ENCODE results near the gene ZNF225. TPM values are rescaled to one million over a fixed set of nuclear protein-coding genes. Genes with fewer than 3 reads are reported as not detected.
"Not testable (repeated sequence)": the region's sequence is repeated elsewhere in the genome, so short reads cannot be mapped to it uniquely, and the experiment has no call there.

Gene ZNF225
- total and polyA plus RNA-seq, 4 experiments from 2014 or later: 0.98 to 13.9 (median 6.7) TPM

DNA sequence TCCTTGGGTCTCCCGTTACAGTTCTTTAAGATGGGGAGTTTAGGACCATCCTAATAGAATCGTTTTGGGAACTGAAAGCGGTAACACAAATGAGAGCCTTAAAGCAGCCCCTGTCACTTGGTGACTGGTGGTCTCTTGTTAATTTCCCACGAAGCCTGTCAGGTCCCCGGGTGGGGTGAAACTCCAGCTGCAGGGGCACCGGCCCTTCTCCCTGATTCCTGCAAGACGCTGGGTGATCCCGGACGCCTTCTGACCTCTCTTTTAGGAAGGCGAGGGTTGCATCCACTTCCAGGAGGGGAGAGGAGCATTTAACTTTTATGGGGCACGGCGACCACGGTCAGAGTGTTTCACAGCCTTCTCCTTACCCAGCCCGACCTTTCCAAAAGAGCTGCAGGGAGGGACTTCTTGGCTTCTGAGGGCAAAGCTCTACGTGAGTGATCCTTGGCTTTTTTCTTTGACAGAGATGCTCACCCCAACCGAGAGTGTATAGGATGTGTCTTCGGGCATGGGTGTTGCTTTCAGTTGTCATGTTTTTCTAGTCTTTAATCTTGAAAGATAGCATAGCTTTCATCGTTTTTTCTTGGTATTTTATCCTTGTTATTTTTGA, 688 bp downstream of the ZNF225 start:
- H3K4me1 ChIP-seq (ENCODE audit: insufficient read depth, low read length): peaks cover 19% of the 10 kb centered on the region
- ChIA-PET POLR2A (ENCODE audit: partially characterized antibody) (interaction anchor here (0.9 to 3.3 kb wide), 4 partner anchors 19 to 94 kb away, joined by 4 to 24 read pairs (median 5); partner anchors contain the start of genes ZNF224 and ZNF226), CTCF (ENCODE audit: partially characterized antibody) (interaction anchor here (1.0 kb wide), 1 partner anchor 19 kb away, joined by 3 read pairs; the partner anchor contains the start of gene ZNF224)
- intact Hi-C loops (cut with micrococcal nuclease): loop anchor here (1.0 kb wide), 8 partner anchors 20 to 190 kb away; partner anchors contain the start of genes ZNF224, ZNF226, ZNF227 and ZNF230
- peaks cover 2 to 29% (median 23%) of the 10 kb centered on the region in 8 donors for H3K9me3 Mint-ChIP-seq
- peak overlapping the region; percentile 30 for H3K27ac ChIP-seq (ENCODE audit: low read depth, low read length)
- H3K36me3 Mint-ChIP-seq: peaks cover 26 to 52% of the 10 kb centered on the region in 2 donors
- peak overlapping the region; percentile 75 to 98 (median 94) for H3K27ac Mint-ChIP-seq
- H3K27me3 ChIP-seq (ENCODE audit: insufficient read depth, low read length): no peaks in the 10 kb centered on the region
- peaks cover 9 to 40% (median 23%) of the 10 kb centered on the region in 4 donors for H3K4me1 Mint-ChIP-seq
- peak overlapping the region; percentile 92 to 96 for H3K4me3 ChIP-seq (ENCODE audit: low read length in 2 of 2)
- no peaks in the 10 kb centered on the region for H3K27me3 Mint-ChIP-seq
- peaks cover 0 to 6% of the 10 kb centered on the region in 2 donors for H3K9me3 ChIP-seq (ENCODE audit: control insufficient read depth in 1 of 2, low read length in 2 of 2)
- peak overlapping the region; percentile 96 to 100 (median 99) for H3K4me3 Mint-ChIP-seq
- peaks cover 5% of the 10 kb centered on the region for H3K36me3 ChIP-seq (ENCODE audit: insufficient read depth, low read length)
- no peak for DNase-seq

DNA sequence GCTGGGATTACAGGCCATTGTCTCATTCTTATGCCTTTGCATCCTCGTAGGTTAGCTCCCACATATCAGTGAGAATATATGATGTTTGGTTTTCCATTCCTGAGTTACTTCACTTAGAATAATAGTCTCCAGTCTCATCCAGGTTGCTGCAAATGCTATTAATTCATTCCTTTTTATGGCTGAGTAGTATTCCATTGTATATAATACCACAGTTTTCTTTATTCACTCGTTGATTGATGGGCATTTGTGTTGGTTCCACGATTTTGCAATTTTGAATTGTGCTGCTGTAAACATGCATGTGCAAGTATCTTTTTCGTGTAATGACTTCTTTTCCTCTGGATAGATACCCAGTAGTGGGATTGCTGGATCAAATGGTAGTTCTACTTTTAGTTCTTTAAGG, 8.0 kb downstream of the ZNF225 start:
- CTCF ChIA-PET (ENCODE audit: partially characterized antibody); H3K9me3 ChIP-seq (ENCODE audit: control insufficient read depth in 1 of 2, low read length in 2 of 2); H3K4me3 Mint-ChIP-seq; H3K27ac ChIP-seq (ENCODE audit: low read depth, low read length); DNase-seq; H3K27ac Mint-ChIP-seq; H3K27me3 ChIP-seq (ENCODE audit: insufficient read depth, low read length); H3K4me1 ChIP-seq (ENCODE audit: insufficient read depth, low read length); intact Hi-C loops (cut with micrococcal nuclease); H3K27me3 Mint-ChIP-seq; H3K4me3 ChIP-seq (ENCODE audit: low read length in 2 of 2); POLR2A ChIA-PET (ENCODE audit: partially characterized antibody): not testable (repeated sequence)
- Mint-ChIP-seq H3K9me3 (peaks cover 0 to 64% (median 53%) of the 10 kb centered on the region in 8 donors), H3K36me3 (peaks cover 86 to 91% of the 10 kb centered on the region in 2 donors), H3K4me1 (peaks cover 0 to 12% (median 7%) of the 10 kb centered on the region in 4 donors)
- peaks cover 20% of the 10 kb centered on the region for H3K36me3 ChIP-seq (ENCODE audit: insufficient read depth, low read length)

DNA sequence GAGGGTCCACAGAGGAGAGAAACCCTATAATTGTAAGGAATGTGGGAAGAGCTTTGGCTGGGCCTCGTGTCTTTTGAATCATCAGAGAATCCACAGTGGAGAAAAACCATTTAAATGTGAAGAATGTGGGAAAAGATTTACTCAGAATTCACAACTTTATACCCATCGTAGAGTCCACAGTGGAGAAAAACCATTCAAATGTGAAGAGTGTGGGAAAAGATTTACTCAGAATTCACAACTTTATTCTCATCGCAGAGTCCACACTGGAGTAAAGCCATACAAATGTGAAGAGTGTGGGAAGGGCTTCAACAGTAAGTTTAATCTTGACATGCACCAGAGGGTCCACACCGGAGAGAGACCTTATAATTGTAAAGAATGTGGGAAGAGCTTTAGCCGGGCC, 18.8 kb downstream of the ZNF225 start:
- peaks cover 0 to 1% (median 0%) of the 10 kb centered on the region in 4 donors for H3K4me1 Mint-ChIP-seq
- H3K27ac ChIP-seq (ENCODE audit: low read depth, low read length): no peak overlapping the region
- DNase-seq: no peak
- CTCF ChIA-PET (ENCODE audit: partially characterized antibody): no interaction called here
- peaks cover 12% of the 10 kb centered on the region for H3K36me3 ChIP-seq (ENCODE audit: insufficient read depth, low read length)
- POLR2A ChIA-PET (ENCODE audit: partially characterized antibody): interaction anchor here (1.5 kb wide), 1 partner anchor 19 kb away, joined by 5 read pairs; the partner anchor contains the start of gene ZNF225
- H3K27me3 Mint-ChIP-seq: no peaks in the 10 kb centered on the region
- H3K4me3 ChIP-seq (ENCODE audit: low read length in 2 of 2): no peak overlapping the region
- H3K9me3 Mint-ChIP-seq: peaks cover 0 to 64% (median 35%) of the 10 kb centered on the region in 8 donors
- H3K27ac Mint-ChIP-seq: no peak overlapping the region
- no peaks in the 10 kb centered on the region for H3K4me1 ChIP-seq (ENCODE audit: insufficient read depth, low read length)
- H3K4me3 Mint-ChIP-seq: no peak overlapping the region
- peaks cover 0 to 17% of the 10 kb centered on the region in 2 donors for H3K9me3 ChIP-seq (ENCODE audit: control insufficient read depth in 1 of 2, low read length in 2 of 2)
- H3K27me3 ChIP-seq (ENCODE audit: insufficient read depth, low read length): no peaks in the 10 kb centered on the region
- intact Hi-C loops (cut with micrococcal nuclease): no loop called here
- peaks cover 12 to 39% of the 10 kb centered on the region in 2 donors for H3K36me3 Mint-ChIP-seq

DNA sequence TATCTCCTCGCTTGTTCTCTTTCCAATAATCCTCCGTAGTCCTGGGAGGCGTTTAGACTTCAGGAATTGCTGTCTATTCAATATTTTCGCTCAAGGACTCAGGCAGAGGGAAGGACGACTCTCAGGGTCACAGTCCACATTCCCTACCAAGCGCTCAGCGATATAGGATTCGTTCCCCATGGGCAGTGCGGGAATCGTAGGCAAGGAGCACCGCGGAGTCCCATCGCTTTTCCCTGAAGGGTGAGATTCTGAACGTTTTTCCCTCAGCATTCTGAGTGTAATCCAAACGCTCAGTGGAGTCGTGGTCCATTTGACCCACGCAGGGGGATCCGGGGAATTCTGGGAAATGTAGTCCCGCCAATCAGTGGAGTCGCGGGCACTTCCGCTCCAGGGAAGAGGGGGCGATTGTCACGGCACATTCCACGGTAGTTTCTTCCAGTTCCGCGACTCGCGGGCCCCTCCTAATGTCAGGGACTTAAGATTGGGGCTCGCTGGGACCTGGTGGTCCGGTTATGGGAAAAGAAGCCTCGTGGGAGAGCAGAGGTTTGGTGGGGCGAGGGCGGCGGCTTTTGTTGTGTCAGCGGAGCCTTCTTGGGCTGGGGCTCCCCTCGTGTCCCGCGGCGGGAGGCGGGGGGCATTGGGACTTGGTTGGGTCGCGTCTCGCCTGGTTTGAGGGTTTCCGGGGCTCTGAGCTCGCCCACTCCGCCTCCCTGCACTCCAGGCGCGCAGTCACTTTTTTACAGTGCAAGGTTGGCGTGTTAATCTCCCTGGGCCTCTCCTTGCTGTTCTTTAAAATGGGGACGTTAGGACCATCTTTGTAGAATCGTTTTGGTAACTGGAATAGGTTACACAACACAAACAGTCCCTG, 28.2 kb downstream of the ZNF225 start, which contains the start of gene ZNF234:
TSS of gene ZNF234 (plus strand) at position 364 of the 868 bp plus-strand sequence. CDS start 3,079 bp downstream, outside the sequence.
- Histone ChIP-seq H3K4me1 (ENCODE audit: insufficient read depth, low read length) (peaks cover 15% of the 10 kb centered on the region), H3K27me3 (ENCODE audit: insufficient read depth, low read length) (no peaks in the 10 kb centered on the region), H3K4me3 (ENCODE audit: low read length in 2 of 2) (peak within 1 kb of the TSS; percentile 90 to 97), H3K36me3 (ENCODE audit: insufficient read depth, low read length) (peaks cover 21% of the 10 kb centered on the region), H3K27ac (ENCODE audit: low read depth, low read length) (peak within 1 kb of the TSS; percentile 48), H3K9me3 (ENCODE audit: control insufficient read depth in 1 of 2, low read length in 2 of 2) (no peaks in the 10 kb centered on the region)
- H3K4me1 Mint-ChIP-seq: peaks cover 7 to 32% (median 22%) of the 10 kb centered on the region in 4 donors
- intact Hi-C loops (cut with micrococcal nuclease): loop anchor here (1.0 kb wide), 4 partner anchors 24 to 139 kb away; partner anchors contain the start of genes ZNF224, ZNF225, ZNF226 and ZNF230
- no peaks in the 10 kb centered on the region for H3K27me3 Mint-ChIP-seq
- peak within 1 kb of the TSS; percentile 91 to 98 (median 95) for H3K4me3 Mint-ChIP-seq
- H3K36me3 Mint-ChIP-seq: peaks cover 32 to 39% of the 10 kb centered on the region in 2 donors
- peak; percentile 58 to 65 (median 64) for DNase-seq
- H3K27ac Mint-ChIP-seq: peak within 1 kb of the TSS; percentile 35 to 90 (median 89)
- CTCF ChIA-PET (ENCODE audit: partially characterized antibody): no interaction called here
- H3K9me3 Mint-ChIP-seq: peaks cover 0 to 20% (median 4%) of the 10 kb centered on the region in 8 donors
- POLR2A ChIA-PET (ENCODE audit: partially characterized antibody): interaction anchor here (1.4 to 3.3 kb wide), 2 partner anchors 24 to 163 kb away, joined by 4 to 20 read pairs; partner anchors contain the start of genes ZNF226 and ZNF235

DNA sequence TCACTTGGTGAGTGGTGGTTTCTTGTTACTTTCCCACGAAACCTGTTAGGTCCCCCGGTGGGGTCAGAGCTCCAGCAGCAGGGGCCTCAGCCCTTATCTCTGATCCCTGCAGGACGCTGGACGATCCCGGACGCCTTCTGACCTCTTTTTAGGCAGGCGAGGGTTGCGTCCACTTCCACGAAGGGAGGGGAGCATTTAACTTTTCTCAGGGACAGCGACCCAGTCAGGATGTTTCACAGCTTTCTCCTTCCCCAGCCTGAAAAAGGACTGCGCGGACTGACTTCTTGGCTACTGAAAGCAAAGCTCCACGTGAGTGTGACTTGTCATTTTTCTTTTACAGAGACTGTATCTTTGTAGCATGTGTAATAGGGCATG, 28.8 kb downstream of the ZNF225 start:
- Histone ChIP-seq H3K27me3 (ENCODE audit: insufficient read depth, low read length) (no peaks in the 10 kb centered on the region), H3K36me3 (ENCODE audit: insufficient read depth, low read length) (peaks cover 23% of the 10 kb centered on the region), H3K4me1 (ENCODE audit: insufficient read depth, low read length) (peaks cover 15% of the 10 kb centered on the region), H3K27ac (ENCODE audit: low read depth, low read length) (peak overlapping the region; percentile 48), H3K4me3 (ENCODE audit: low read length in 2 of 2) (peak overlapping the region; percentile 90 to 97), H3K9me3 (ENCODE audit: control insufficient read depth in 1 of 2, low read length in 2 of 2) (no peaks in the 10 kb centered on the region)
- peak overlapping the region; percentile 35 to 90 (median 89) for H3K27ac Mint-ChIP-seq
- peak overlapping the region; percentile 91 to 98 (median 95) for H3K4me3 Mint-ChIP-seq
- H3K36me3 Mint-ChIP-seq: peaks cover 33 to 40% of the 10 kb centered on the region in 2 donors
- ChIA-PET CTCF (ENCODE audit: partially characterized antibody) (no interaction called here), POLR2A (ENCODE audit: partially characterized antibody) (interaction anchor here (1.4 to 3.3 kb wide), 2 partner anchors 23 to 163 kb away, joined by 4 to 20 read pairs; partner anchors contain the start of genes ZNF226 and ZNF235)
- intact Hi-C loops (cut with micrococcal nuclease): no loop called here
- H3K4me1 Mint-ChIP-seq: peaks cover 7 to 32% (median 22%) of the 10 kb centered on the region in 4 donors
- H3K27me3 Mint-ChIP-seq: no peaks in the 10 kb centered on the region
- H3K9me3 Mint-ChIP-seq: peaks cover 0 to 20% (median 1%) of the 10 kb centered on the region in 8 donors
- no peak for DNase-seq

DNA sequence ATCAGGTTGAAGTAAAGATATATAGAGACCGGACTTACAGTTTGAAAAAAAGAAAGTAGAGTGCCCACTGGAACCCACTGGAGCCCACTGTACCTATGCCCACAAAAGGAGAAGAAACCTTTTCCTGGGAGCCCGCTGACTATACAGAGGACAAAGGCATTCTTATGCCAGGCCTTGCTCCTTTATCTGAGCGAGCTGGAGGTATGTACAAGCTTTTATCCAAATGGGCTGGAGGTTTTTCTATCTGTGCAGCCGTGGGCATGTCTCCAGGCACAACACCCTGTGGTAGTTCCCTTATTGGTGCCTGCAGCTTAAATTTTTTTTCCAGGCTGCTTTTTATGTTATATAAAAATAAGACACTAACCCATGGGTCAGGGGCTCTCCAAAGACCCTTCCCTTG, 36.6 kb downstream of the ZNF225 start:
- Mint-ChIP-seq H3K36me3 (peaks cover 88 to 90% of the 10 kb centered on the region in 2 donors), H3K4me3 (no peak overlapping the region), H3K9me3 (peaks cover 2 to 60% (median 35%) of the 10 kb centered on the region in 8 donors), H3K27ac (no peak overlapping the region), H3K4me1 (no peaks in the 10 kb centered on the region), H3K27me3 (no peaks in the 10 kb centered on the region)
- ChIA-PET CTCF (ENCODE audit: partially characterized antibody) (no interaction called here), POLR2A (ENCODE audit: partially characterized antibody) (interaction anchor here (2.3 kb wide), 1 partner anchor 15 kb away, joined by 5 read pairs; the partner anchor contains the start of gene ZNF226)
- Histone ChIP-seq H3K4me1 (ENCODE audit: insufficient read depth, low read length) (no peaks in the 10 kb centered on the region), H3K4me3 (ENCODE audit: low read length in 2 of 2) (no peak overlapping the region), H3K36me3 (ENCODE audit: insufficient read depth, low read length) (peaks cover 46% of the 10 kb centered on the region), H3K9me3 (ENCODE audit: control insufficient read depth in 1 of 2, low read length in 2 of 2) (peaks cover 0 to 17% of the 10 kb centered on the region in 2 donors), H3K27ac (ENCODE audit: low read depth, low read length) (no peak overlapping the region), H3K27me3 (ENCODE audit: insufficient read depth, low read length) (no peaks in the 10 kb centered on the region)
- no peak for DNase-seq
- intact Hi-C loops (cut with micrococcal nuclease): no loop called here

All from CD4-positive, alpha-beta memory T cell (primary cell).